Endodermal cell (in vitro differentiated cells): Measurements from ENCODE around the gene APEX1. TPM values are rescaled to one million over a fixed set of nuclear protein-coding genes. Genes with fewer than 3 reads are reported as not detected.
A peak's percentile ranks its signal among the peaks of the same experiment; 100 is the strongest.

Source experiments
- DNase-seq: peaks from one replicate; pipeline ENCODE4 v3.0.0-alpha.2; 2017
- H3K27ac ChIP-seq: 2 replicates; pipeline ENCODE4 v1.5.1; 2013; ENCODE audit warnings: mild to moderate bottlenecking, low read depth, low read length, moderate library complexity
- H3K27me3 ChIP-seq: 2 replicates; pipeline ENCODE4 v1.6.1; 2013; ENCODE audit warnings: mild to moderate bottlenecking, low read length, moderate library complexity; ENCODE audit not compliant: insufficient read depth, control insufficient read depth, poor library complexity, severe bottlenecking
- H3K36me3 ChIP-seq: 2 replicates; pipeline ENCODE4 v1.7.0; 2013; ENCODE audit warnings: mild to moderate bottlenecking, low read length, moderate library complexity; ENCODE audit not compliant: control insufficient read depth, insufficient read depth
- H3K4me1 ChIP-seq: one replicate; pipeline ENCODE4 v1.7.0; 2013; ENCODE audit warnings: low read length; ENCODE audit not compliant: control insufficient read depth, insufficient read depth
- H3K4me3 ChIP-seq: 2 replicates; pipeline ENCODE4 v1.5.1; 2013; ENCODE audit warnings: mild to moderate bottlenecking, low read length, moderate library complexity
- H3K9ac ChIP-seq: 2 replicates; pipeline ENCODE4 v1.6.1; 2013; ENCODE audit warnings: mild to moderate bottlenecking, low read length, moderate library complexity; ENCODE audit not compliant: poor library complexity, severe bottlenecking; ENCODE audit errors: extremely low read depth
- H3K9me3 ChIP-seq: 2 replicates; pipeline ENCODE4 v1.6.1; 2013; ENCODE audit warnings: mild to moderate bottlenecking, low read length, moderate library complexity; ENCODE audit not compliant: control insufficient read depth
- H3K27ac Mint-ChIP-seq: 2 replicates; pipeline ENCODE4 v1.8.0; 2020; ENCODE audit warnings: mixed read lengths
- H3K27me3 Mint-ChIP-seq: 2 replicates; pipeline ENCODE4 v1.8.0; 2021; ENCODE audit warnings: mild to moderate bottlenecking, mixed read lengths; ENCODE audit not compliant: insufficient read depth
- H3K36me3 Mint-ChIP-seq: 2 replicates; pipeline ENCODE4 v1.8.0; 2020; ENCODE audit warnings: low read depth, mixed read lengths
- H3K4me1 Mint-ChIP-seq: 2 replicates; pipeline ENCODE4 v1.8.0; 2020; ENCODE audit warnings: mixed read lengths
- H3K4me3 Mint-ChIP-seq: 2 replicates; pipeline ENCODE4 v1.8.0; 2020; ENCODE audit warnings: mild to moderate bottlenecking, moderate library complexity, mixed read lengths
- H3K9me3 Mint-ChIP-seq: 2 replicates; pipeline ENCODE4 v1.8.0; 2020; ENCODE audit warnings: mild to moderate bottlenecking, mixed read lengths
- WGBS, 2 experiments: methylation state at CpG; one replicate each; pipeline versions ENCODE4 v1.1.5 to v1.1.7; 2013; ENCODE audit warnings: missing lambda C conversion rate in 2 of 2, mixed read lengths in 1 of 2; ENCODE audit not compliant: insufficient coverage in 1 of 2, insufficient read length in 1 of 2; 5-methylcytosine and 5-hydroxymethylcytosine counted together
- total RNA-seq, 2 donors: library from RNA; stranded (reverse); fragmentation: NEBNext Ultra II Directional in 1 of 2; extraction: Animal tissue kit (Norgen Biotek cat#: 25700) in 1 of 2; gene quantifications; 2 replicates in 1 of 2; 3 replicates in 1 of 2; pipeline ENCODE4 v1.2.1, GENCODE V29; 2021
- TF ChIP-seq, protein P1 (sequence below): fragments of 200-600 bp; sonication (generic); conservative IDR thresholded peaks from 2 replicates; pipeline ENCODE4 v1.5.0; 2021; ENCODE audit warnings: antibody characterized with exemption, mild to moderate bottlenecking

APEX1 gene
- total RNA-seq, 2 donors from 2014 or later, result 228 to 249 TPM

DNA sequence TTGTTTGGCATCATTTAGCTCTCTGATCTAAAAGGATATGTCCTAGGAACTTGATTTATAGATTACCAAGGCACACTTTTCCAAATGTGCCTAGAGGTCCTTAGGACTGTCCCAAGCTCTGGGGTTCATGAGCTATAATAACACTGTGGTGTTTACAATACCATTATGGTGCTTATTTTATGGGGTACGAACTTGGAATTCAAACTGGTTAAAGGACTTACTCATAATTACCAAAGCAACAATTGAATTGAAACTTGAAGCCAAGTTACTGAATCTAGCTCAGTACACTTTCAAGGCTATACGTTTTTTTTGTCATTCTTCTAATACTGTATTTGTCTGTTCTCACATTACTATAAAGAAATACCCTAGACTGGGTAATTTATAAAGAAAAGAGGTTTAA lies 32.1 kb upstream of the APEX1 start:
- no peaks in the 10 kb centered on the region for H3K36me3 ChIP-seq
- Mint-ChIP-seq H3K4me3 (no peak overlapping the region), H3K27me3 (no peaks in the 10 kb centered on the region), H3K9me3 (no peaks in the 10 kb centered on the region), H3K4me1 (peaks cover 28% of the 10 kb centered on the region), H3K36me3 (no peaks in the 10 kb centered on the region), H3K27ac (no peak overlapping the region)
- H3K27ac ChIP-seq, result no peak overlapping the region
- H3K9me3 ChIP-seq, result no peaks in the 10 kb centered on the region
- no peaks in the 10 kb centered on the region for H3K27me3 ChIP-seq
- no peak for DNase-seq
- H3K4me3 ChIP-seq, result no peak overlapping the region
- WGBS, 2 experiments, result 73% methylated on average over 1 of the region's 2 CpGs; no CpG with 5 or more reads in 1 of the 2 experiments
- TF ChIP-seq, protein P1, sequence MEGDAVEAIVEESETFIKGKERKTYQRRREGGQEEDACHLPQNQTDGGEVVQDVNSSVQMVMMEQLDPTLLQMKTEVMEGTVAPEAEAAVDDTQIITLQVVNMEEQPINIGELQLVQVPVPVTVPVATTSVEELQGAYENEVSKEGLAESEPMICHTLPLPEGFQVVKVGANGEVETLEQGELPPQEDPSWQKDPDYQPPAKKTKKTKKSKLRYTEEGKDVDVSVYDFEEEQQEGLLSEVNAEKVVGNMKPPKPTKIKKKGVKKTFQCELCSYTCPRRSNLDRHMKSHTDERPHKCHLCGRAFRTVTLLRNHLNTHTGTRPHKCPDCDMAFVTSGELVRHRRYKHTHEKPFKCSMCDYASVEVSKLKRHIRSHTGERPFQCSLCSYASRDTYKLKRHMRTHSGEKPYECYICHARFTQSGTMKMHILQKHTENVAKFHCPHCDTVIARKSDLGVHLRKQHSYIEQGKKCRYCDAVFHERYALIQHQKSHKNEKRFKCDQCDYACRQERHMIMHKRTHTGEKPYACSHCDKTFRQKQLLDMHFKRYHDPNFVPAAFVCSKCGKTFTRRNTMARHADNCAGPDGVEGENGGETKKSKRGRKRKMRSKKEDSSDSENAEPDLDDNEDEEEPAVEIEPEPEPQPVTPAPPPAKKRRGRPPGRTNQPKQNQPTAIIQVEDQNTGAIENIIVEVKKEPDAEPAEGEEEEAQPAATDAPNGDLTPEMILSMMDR, result no peak
- H3K9ac ChIP-seq, result no peak overlapping the region
- peaks cover 5% of the 10 kb centered on the region for H3K4me1 ChIP-seq

DNA sequence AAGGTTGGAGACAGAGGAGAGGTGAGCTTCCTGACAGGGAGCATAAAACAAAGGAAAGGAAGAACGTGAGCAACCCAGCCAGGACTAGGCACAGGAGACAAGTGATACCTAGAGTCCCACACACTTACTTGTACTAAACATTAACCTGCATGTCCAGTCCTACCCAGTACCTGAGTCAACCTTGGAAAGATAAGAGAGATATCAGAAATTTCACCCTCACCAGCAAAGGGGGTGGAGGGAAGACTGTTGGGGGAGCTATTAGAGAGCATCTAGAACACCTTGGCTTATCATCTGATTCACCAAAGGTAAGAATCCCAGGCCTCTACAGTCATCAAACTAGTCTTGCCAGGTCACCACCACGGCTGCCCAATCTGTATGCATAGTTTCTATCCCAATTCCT lies 30.2 kb upstream of the APEX1 start:
- no peaks in the 10 kb centered on the region for H3K36me3 Mint-ChIP-seq
- Histone ChIP-seq H3K36me3 (no peaks in the 10 kb centered on the region), H3K4me3 (no peak overlapping the region), H3K27me3 (no peaks in the 10 kb centered on the region), H3K9me3 (no peaks in the 10 kb centered on the region), H3K27ac (no peak overlapping the region), H3K9ac (no peak overlapping the region), H3K4me1 (no peaks in the 10 kb centered on the region)
- DNase-seq, result no peak
- H3K27ac Mint-ChIP-seq, result no peak overlapping the region
- H3K4me1 Mint-ChIP-seq, result peaks cover 14% of the 10 kb centered on the region
- no peak overlapping the region for H3K4me3 Mint-ChIP-seq
- WGBS, 2 experiments, result 40 to 50% methylated on average over 2 of the region's 2 CpGs
- no peaks in the 10 kb centered on the region for H3K27me3 Mint-ChIP-seq
- TF ChIP-seq, protein P1, result no peak
- no peaks in the 10 kb centered on the region for H3K9me3 Mint-ChIP-seq

DNA sequence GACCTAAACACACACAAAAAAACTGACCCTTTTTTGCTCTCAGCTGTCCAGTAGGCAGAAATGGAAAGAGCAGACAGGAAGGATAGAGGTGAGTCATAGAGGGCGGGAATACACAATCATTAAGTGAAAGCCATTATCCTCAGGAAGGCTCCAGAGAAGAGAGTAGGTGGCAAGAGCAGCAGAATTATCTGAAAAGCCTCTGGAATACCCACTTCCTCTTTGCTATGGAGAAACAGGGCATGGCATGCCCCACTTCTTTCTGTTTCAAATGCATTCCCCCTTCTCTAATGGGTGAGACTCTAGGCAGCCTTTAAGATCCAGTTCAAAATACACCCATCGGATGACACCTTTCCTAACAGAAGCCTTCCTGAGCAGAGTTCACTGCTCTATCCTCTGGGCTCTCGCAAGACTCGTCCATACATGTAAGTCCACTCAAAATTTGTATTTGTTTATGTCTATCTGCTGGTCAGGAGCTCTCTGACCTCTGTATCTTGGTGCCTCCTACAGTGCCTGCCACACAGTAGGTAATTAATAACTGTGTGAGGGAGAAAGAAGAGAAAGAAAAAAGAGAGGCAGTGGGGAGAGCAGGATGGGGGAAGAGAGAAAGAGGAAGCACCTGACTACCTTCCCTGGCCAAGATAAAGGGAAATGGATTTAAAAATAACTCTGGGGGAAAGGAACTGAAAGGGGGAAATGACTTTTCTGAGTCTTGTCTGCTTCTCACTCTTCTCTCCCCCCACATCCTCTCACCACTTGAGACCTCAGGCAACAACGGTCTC lies 27.6 kb upstream of the APEX1 start:
- Mint-ChIP-seq H3K27ac (peak overlapping the region; percentile 59), H3K4me1 (peaks cover 14% of the 10 kb centered on the region), H3K9me3 (no peaks in the 10 kb centered on the region), H3K4me3 (peak overlapping the region; percentile 8), H3K36me3 (no peaks in the 10 kb centered on the region), H3K27me3 (no peaks in the 10 kb centered on the region)
- Histone ChIP-seq H3K4me3 (no peak overlapping the region), H3K9ac (no peak overlapping the region), H3K27ac (no peak overlapping the region), H3K36me3 (no peaks in the 10 kb centered on the region), H3K4me1 (no peaks in the 10 kb centered on the region), H3K9me3 (no peaks in the 10 kb centered on the region), H3K27me3 (no peaks in the 10 kb centered on the region)
- TF ChIP-seq, protein P1, result no peak
- WGBS, 2 experiments, result 86 to 91% methylated on average over 2 to 5 of the region's 5 CpGs
- peak; percentile 52 for DNase-seq
